SKM-1 treated with dmso at 0.1 percent for 144 hours (cell line): ENCODE measurements around the gene HDAC4.
"Not testable (repeated sequence)": the region's sequence is repeated elsewhere in the genome, so short reads cannot be mapped to it uniquely, and the experiment has no call there.

Experiments
- DNase-seq: peaks from one replicate; lab custom pipeline; 2025; ENCODE audit not compliant: unreplicated experiment; lab: John Stamatoyannopoulos, UW

Gene HDAC4

DNA sequence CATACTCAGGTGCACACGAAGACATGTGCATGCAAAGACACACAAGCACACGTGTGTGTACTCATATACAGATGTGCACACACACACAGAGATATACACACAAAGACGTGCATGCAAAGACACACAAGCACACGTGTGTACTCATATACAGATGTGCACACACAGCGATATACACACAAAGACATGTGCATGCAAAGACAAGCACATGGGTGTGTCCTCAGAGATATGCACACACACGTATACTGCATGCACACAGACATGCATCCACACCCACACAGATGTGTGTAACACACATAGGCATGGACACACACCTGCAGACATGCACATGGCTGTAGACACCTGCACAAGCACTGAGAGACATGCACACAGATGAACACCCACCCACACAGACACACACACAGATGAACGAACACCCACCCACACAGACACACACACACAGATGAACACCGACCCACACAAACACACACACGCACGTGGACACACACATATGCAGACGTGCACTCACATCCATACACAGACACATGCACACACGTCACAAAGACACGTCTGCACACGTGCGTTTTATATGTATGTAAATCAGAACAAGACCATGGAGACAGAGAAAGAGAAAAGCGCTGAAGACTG is 321.0 kb downstream of the HDAC4 start:
- no peak for DNase-seq

GRCh38 chr2:239078128-239078924 is 322.5 kb downstream of the HDAC4 start:
- no peak for DNase-seq

DNA sequence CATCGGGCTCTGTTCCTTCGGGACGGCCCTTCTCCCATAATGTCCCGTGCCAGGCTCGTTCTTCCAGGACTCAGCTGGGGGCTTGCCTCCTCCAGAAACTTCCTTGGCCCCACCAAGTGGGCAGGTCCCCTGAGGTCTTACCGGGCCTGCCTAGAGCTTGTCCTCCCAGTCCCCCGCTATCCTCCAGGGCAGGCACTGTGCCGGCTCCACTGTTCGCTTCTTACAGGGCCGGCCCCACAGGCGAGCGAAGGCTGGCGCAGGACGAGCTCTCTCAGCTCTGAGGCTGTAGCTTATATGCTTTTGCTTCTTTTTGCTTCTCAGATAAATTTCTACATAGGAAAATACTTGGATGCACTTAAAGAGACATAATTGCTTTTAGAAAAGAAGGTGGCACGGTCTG is 323.6 kb downstream of the HDAC4 start:
- DNase-seq, result no peak

DNA sequence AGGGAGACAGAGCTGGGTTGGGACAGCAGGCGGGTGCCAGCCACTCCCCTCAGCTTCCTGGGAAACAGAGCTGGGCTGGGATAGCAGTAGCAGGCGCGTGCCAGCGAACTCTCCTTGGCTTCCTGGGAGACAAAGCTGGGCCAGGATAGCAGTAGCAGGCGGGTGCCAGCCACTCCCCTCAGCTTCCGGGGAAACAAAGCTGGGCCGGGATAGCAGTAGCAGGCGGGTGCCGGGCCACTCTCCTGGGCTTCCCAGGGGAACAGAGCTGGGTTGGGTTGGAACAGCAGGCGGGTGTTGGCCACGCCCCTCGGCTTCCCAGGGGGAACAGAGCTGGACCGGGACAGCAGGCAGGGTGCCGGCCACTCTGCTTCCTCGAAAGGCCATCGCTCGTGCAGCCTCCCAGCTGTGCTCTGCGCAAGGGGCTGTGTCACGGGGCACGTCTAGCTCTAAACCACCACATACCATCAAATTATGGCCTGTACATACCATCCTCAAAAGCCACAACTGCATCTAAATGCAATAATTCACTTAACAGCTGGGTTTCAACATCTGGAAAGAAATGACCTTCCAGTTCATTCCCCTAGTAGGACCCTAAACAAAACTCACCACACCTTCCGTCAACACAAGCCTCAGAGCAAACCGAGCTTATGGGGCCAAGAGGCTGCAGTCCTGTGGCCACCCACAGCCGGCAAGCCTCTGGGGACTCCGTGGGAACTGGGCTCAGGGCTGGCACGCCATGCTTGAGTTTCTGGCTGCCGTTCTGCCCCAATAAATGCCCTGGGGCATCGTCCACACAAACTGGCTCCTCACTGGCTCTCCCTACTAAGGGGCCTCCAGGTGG is 324.7 kb downstream of the HDAC4 start:
- no peak for DNase-seq

DNA sequence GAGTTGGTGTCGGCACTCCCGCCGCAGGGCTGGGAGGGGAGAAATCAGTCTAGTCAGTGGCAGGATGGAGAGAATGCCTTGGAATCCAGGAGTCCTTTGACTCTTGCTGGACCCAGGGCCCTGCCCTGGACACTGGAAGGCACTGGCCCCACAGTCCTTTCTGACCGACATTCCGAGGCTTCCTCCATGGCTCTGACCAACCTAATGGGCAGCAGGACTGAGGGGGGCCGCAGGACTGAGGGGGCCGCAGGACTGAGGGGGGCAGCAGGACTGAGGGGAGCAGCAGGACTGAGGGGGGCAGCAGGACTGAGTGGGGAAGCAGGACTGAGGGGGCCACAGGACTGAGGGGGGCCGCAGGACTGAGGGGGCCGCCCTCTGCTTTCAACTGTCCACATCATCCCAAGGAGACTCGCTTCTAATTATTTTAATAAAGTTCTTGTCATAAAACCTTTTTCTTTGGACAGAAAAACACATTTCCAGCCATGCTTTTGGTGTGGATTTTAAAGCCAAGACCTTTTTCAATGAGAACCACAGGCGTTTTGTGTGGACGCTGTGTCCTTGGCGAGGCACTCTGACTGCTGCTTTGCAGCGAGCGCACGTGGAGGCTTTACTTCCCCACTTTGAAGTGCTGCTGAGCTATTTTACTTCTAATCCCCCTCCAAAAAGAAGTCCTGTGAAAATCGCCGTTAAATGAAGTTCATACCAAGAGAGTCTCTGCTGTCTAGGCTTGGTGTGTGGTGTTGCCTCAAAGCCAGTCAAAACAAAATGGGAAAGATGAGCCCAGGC is 326.9 kb downstream of the HDAC4 start:
- DNase-seq, result no peak

DNA sequence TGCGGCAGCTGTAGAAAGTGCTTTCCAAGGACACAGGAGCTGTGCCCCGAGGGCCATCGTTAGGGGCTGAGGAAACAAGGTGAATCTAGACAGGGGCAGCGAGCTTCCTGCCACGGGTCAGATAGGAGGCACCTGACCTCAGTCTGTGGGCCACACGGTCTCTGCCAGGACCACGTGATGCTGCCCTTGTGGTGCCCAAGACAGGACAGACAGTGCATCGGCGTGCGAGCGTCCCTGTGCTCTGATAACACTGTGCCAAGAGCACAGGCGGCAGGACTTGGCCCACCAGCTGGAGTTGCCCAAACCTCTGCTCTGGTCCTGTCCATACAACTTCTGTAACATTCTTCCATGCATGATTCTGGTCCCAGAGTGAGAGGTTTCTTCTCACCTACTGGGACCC is 327.6 kb downstream of the HDAC4 start:
- no peak for DNase-seq

DNA sequence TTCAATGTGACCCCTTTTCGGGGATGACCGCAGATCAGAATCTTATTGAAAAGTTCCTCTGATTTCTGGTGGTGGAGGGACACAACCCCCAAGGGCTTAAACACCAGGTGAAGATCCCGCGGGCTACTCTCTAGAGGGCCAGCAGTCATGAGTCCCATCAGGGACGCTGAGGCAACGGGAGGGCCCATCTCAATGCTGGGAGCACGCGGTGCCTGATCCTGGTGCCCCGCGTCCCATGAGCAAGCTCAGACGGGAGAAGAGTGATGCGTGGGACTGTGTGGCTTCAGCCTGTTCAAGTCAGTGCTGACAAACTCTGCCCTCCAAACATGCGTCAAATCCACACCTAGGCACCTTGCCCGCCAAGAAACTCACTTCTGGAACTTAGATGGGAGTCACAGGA is 328.0 kb downstream of the HDAC4 start:
- no peak for DNase-seq

DNA sequence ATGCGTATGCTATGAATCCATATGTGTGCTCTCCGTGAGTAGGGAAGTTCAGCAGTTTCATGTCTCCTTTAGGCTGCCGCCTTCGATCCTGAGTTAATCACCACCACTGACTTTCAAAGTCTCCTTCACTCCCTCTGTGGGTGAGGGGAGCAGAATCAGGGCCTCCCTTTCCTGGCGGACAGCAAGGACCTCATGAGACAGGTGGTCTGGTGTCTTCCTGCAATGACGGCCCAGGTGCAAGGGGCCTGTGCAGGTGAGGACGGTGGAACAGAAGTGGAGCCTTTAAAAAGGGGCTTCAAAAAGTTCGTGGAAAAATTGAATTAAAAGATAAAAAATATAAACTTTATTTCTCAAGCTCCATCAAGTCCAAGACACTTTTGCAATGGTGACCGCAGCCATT is 330.4 kb downstream of the HDAC4 start:
- DNase-seq, result no peak

- not testable (repeated sequence) for DNase-seq
These were observed 331.2 kb downstream of the HDAC4 start for GRCh38 chr2:239069362-239070333.

DNA sequence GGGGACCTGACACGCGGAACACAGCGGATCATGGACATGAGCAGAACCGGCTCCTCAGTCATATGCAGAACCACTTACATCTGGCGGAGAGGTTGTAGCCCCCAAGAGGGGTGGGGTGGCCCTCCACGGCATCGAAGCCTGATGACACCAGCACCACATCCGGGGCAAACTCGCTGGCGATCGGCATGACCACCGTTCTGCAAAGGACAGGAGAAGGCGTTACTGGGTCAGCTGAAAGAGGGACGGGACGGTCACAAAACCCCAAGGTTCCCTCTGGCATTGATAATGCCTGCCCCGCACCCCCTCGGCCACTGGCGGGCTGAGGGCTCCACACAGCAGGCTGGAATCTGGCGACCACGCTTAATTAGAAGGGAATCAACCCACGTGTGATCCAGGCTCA is 332.4 kb downstream of the HDAC4 start:
- DNase-seq, result no peak

- DNase-seq, result no peak
These were observed 333.5 kb downstream of the HDAC4 start for GRCh38 chr2:239067196-239067865.

DNA sequence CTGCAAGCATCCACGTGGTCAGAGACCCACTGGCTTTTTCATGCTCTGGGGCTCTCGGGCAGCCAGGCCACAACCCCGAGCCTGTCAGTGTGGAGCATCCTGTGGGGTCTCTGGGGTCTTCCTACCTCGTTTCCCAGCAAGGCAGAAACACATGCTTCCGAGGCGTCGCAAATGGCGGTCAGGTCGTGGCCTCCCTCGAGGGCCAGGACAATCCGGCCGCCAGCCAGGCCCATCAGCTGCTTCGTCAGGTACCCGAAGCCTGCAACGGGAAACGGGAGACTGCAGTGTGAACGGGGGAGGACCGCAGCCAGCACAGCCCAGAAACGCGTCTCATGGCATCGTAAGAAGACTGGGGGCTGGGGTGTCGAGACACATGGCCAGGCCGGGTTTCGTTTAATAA is 334.2 kb downstream of the HDAC4 start:
- no peak for DNase-seq

- no peak for DNase-seq
These were observed 334.9 kb downstream of the HDAC4 start for GRCh38 chr2:239065962-239066361.

- DNase-seq, result no peak
These were observed 335.3 kb downstream of the HDAC4 start for GRCh38 chr2:239065537-239065936.

- no peak for DNase-seq
These were observed 335.9 kb downstream of the HDAC4 start for GRCh38 chr2:239064891-239065290.

DNA sequence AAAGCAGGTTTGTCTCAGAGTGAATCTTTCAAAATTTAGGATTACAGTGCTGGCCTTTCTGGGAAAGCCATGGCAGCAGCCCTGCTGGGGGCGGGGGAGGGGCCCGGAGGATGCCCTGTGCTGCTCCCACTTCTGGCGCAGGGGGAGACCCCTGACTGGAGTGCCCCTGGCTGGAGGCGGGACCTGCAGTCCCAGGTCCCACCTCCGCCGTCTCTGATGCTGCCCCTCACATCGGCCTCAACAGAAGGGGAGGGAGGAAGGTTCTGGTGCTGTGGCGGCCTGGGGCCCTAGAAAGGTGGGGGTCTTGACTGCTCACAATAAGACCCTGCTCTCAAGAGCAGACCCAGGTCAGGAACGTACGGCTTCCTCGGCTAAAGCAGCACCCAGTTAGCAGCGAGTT is 336.6 kb downstream of the HDAC4 start:
- no peak for DNase-seq

GRCh38 chr2:239062743-239063142 is 338.1 kb downstream of the HDAC4 start:
- no peak for DNase-seq

GRCh38 chr2:239061824-239062570 is 338.8 kb downstream of the HDAC4 start:
- no peak for DNase-seq
